GM18511 (cell line): ENCODE measurements around the gene ROBO1.

Experiments used
- ATAC-seq: cut with Tn5 transposase; IDR thresholded peaks from one replicate; pipeline ENCODE4 v1.9.1; 2021; ENCODE audit warnings: mild to moderate bottlenecking, moderate library complexity; ENCODE audit not compliant: unreplicated experiment

The ROBO1 gene

GRCh38 chr3:78993375-78993774 lies 774.4 kb downstream of the ROBO1 start:
- no peak for ATAC-seq

DNA sequence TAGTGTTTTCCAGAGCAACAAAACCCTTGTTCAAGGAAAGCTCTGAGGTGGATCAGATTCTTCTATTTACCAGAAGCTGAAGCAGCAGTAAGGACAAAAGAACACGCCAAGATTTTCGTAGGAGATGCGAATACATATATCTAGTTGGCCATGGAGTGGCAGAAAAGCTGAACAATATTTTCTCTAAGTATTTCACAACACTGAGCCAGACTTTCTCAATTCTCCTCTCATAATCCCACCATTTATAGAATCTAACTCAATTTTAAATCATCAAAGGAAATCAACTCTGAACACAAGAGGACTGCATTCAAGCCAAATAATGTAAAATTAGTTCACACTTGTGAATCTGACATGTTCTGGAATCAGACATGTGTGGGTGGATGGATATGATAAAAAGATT lies 775.0 kb downstream of the ROBO1 start:
- ATAC-seq: no peak

GRCh38 chr3:78992400-78992799 lies 775.4 kb downstream of the ROBO1 start:
- ATAC-seq: no peak

GRCh38 chr3:78991656-78992055 lies 776.1 kb downstream of the ROBO1 start:
- no peak for ATAC-seq

GRCh38 chr3:78990156-78990555 lies 777.6 kb downstream of the ROBO1 start:
- ATAC-seq: no peak

- ATAC-seq: no peak
Observed at GRCh38 chr3:78988324-78988723, 779.5 kb downstream of the ROBO1 start.

DNA sequence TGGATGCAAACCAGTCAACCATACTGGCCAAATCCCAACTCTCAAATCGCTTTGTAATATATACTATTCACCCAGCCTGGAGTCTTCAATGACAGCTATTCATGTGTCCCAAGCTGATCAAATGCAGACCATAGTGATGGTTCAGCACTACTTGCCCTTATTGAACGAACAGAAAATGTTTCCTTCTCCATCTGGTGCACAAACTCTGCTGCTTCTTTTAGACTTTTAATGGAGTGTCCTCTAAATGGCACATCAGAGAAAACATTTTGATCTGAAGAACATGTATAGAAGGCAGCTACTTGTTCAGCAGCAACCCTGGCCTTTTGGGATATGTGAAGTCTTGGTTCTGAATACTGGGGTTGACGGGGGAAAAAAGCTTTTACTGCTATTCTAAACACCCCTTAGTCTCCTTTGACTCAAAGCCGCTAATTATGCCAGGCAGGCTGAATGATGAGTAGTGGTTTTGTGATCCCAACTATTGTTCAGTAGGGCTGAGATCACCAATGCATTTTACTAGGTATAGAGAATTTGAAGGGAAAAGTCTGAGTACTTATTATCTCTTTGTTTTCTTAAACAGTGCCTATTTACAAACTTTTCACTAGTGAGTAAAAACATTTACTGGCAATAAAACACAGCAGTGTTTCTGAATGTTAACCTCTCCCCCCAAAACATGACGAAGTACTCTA lies 781.2 kb downstream of the ROBO1 start:
- no peak for ATAC-seq

DNA sequence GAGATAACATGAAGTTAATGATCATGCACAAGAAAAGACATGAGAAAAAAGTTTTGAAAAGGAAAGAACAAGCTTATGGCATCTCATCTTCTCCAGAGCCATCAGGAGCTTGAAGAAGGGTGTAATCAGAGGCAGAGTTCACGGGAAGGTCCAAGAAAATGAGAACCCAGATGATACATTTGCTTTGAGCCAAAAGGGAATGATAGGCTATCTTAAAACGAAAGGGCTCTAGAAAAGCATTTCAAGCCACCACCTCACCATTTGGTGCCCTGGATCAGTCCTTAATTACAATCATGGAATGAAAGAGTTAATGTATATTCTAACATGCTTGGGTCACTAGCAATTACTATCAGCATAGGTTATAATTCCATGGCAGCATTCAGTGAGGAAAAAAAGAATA lies 781.8 kb downstream of the ROBO1 start:
- ATAC-seq: no peak

DNA sequence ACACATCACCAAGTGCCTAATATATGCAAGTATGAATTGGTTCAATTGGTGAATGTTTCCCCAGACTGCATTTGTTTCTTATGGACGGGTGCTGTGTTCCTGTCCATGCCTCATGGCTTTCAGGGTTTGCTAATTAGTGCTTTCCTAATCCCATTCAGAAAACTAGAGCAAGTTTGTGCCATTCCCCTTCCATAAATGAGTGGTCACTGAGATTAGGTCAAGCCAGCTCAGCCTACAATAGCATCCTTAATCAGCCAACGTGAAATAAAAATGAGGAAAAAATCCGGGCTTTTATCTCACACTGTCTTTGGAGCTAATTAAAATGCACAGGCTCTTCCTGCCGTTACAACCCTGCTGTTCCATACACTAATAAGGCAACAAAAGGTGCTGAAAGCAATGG lies 788.8 kb downstream of the ROBO1 start:
- no peak for ATAC-seq

DNA sequence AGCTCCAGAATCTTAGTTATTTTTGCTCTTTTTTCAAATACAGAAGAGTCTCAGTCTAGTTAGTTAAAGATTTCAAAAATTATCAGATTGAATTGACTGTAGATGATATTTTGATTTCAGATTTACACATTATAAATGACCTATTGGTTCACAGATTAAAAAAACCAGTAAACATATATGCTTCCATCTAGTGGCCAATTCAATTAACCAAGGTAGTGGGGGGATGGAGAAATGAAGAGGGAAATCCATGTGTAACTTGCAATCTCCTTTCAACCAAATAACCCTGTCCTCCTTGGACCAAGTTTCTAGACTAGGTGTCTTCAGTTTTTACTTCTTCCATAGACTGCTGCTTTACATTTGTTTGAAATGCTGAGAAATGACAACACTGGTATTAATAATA lies 789.8 kb downstream of the ROBO1 start:
- ATAC-seq: no peak

DNA sequence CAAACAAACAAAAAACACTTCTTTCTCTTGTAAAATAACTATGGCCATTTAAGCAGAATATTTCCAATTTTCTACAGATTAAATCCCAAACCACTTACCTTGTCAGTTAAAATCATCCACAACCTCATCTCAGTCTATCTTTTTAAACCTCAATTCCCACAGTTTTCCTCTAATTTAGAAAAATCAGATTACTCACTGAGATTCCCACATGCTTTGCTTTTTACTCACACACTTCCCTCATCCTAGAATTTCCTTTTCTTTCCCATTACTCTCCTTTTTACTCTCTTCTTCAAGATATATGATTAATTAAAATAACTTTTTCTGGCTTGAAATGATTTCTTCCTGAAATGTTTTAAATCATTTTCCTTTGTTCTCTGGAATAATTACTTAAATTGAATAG lies 790.7 kb downstream of the ROBO1 start:
- ATAC-seq: no peak

- no peak for ATAC-seq
Observed at GRCh38 chr3:78976200-78976599, 791.6 kb downstream of the ROBO1 start.

GRCh38 chr3:78974181-78974790 lies 793.5 kb downstream of the ROBO1 start:
- ATAC-seq: no peak

GRCh38 chr3:78972617-78973301 lies 795.0 kb downstream of the ROBO1 start:
- ATAC-seq: no peak

- no peak for ATAC-seq
Observed at GRCh38 chr3:78970656-78971055, 797.1 kb downstream of the ROBO1 start.

DNA sequence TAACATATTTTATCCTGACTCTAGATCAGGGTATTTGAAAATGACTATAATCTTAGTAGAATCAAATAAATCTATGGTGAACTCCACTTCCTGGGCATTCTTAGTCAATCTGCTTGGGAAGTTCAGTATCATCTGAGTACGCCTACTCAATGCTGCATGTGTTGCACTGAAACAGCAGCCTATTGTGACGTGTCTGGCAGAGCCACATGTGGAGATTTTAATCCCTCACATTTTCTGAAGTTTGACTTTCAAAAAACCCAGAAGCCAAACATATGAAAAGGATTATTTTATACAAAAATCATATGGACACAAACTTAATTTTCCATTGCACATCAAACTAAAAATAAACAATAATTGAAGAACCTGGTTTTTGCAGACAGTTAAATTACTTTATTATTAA lies 798.3 kb downstream of the ROBO1 start:
- ATAC-seq: no peak

DNA sequence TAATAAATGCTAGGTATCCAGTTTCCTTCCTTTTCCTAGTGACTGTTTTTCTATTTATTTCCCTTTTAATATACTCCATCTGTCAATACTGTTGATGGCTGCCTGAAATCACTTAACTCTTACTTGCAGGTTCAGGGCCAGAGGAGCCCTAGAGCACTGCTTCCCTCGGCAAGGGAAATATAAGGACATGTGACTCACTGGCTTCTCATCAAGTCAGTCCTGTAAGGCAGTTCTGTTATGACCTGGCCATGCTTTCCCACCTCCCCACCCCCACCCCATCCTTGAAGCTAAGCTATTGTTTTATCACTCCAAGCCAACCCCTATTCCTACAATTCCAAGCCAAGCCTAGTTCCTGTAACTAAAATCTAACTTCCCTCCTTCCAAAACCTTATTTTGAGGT lies 800.7 kb downstream of the ROBO1 start:
- ATAC-seq: no peak

- ATAC-seq: no peak
Observed at GRCh38 chr3:78963771-78964170, 804.0 kb downstream of the ROBO1 start.

GRCh38 chr3:78957456-78957855 lies 810.3 kb downstream of the ROBO1 start:
- ATAC-seq: no peak

- ATAC-seq: no peak
Observed at GRCh38 chr3:78951342-78951945, 816.4 kb downstream of the ROBO1 start.

DNA sequence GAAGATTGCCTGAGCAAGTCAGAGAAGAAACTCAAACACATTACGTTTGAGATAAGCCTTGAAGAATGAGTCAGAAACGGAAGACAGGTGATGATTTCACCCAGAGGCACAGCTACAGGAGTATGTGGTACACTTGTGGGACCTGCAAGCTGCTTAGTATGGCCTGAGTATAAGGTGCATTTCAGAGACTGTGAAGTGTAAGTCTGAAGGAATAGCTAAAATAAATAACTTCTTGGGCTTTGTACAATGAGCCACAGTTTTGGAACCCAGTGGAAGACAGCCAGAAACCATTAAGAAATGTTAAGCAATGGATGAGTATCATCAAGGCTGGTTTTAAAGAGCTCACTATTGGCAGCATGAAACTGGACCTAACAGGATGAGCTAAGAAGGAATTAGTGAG lies 826.2 kb downstream of the ROBO1 start:
- no peak for ATAC-seq

- no peak for ATAC-seq
Observed at GRCh38 chr3:78940626-78941025, 827.2 kb downstream of the ROBO1 start.
